SK-N-MC (cell line): ENCODE data around the gene PAMR1.

Experiments
- EZH2 ChIP-seq: fragments of 200-600 bp; sonication (generic); IDR thresholded peaks from one replicate; pipeline ENCODE4 v1.6.1; 2017; ENCODE audit warnings: antibody characterized with exemption
- POLR2AphosphoS5 ChIP-seq: IDR thresholded peaks from 2 replicates; pipeline ENCODE4 v1.6.1; 2012; ENCODE audit warnings: mild to moderate bottlenecking, low read depth, low read length, borderline replicate concordance

GRCh38 chr11:35515224-35515623 is 10.2 kb downstream of the PAMR1 start:
- TF ChIP-seq EZH2: no peak
- TF ChIP-seq POLR2AphosphoS5: no peak
